ENCODE measurements around the gene CFL1.

- TF ChIP-seq CTCF (IDR thresholded peaks at IDR 0.05) = peak in 2 of 6 experiments; percentile 1 to 2
- peak; percentile 99 to 100 for TF ChIP-seq POLR2A (IDR thresholded peaks at IDR 0.05)
Measured at GRCh38 chr11:65857853-65858680, at the start of gene CFL1.
